Neural cell (in vitro differentiated cells): ENCODE data around the gene SIL1.

Experiments
- CTCF ChIP-seq: fragments of 450-650 bp; IDR thresholded peaks from 2 replicates; pipeline ENCODE4 v1.5.1; 2014; ENCODE audit warnings: antibody characterized with exemption, mild to moderate bottlenecking, moderate library complexity; ENCODE audit not compliant: poor library complexity, severe bottlenecking
- EZH2 ChIP-seq: fragments of 200-600, 300-800 bp; shearing (Covaris generic), sonication (generic); IDR thresholded peaks from 2 replicates; pipeline ENCODE4 v1.6.1; 2014; ENCODE audit warnings: antibody characterized with exemption, low read length, borderline replicate concordance, mild to moderate bottlenecking; ENCODE audit not compliant: insufficient read depth, poor library complexity, severe bottlenecking
- POLR2AphosphoS5 ChIP-seq: IDR thresholded peaks from 2 replicates; pipeline ENCODE4 v1.6.1; 2012
- RAD21 ChIP-seq: fragments of 450-650 bp; conservative IDR thresholded peaks from 2 replicates; pipeline ENCODE4 v1.6.1; 2014; ENCODE audit warnings: antibody characterized with exemption, mild to moderate bottlenecking, moderate library complexity
- REST ChIP-seq: IDR thresholded peaks from 2 replicates; pipeline ENCODE4 v1.6.1; 2012; ENCODE audit warnings: borderline replicate concordance
- TAF1 ChIP-seq: IDR thresholded peaks from 2 replicates; pipeline ENCODE4 v1.6.1; 2012; ENCODE audit warnings: low read depth

- TF ChIP-seq CTCF (no peak), POLR2AphosphoS5 (no peak), EZH2 (no peak), TAF1 (no peak), REST (no peak), RAD21 (no peak)
These were observed 35.7 kb downstream of the SIL1 start for GRCh38 chr5:139162448-139162847.
